Lower leg skin (tissue), 3 donors: ENCODE measurements around the gene ZNF26.

ENCODE experiments used
- CTCF ChIP-seq, 3 donors: fragments of 450-650 bp; IDR thresholded peaks; one replicate each; pipeline ENCODE4 v1.5.1; 2016; ENCODE audit warnings: antibody characterized with exemption in 3 of 3, mild to moderate bottlenecking in 3 of 3, moderate library complexity in 2 of 3
- POLR2A ChIP-seq, 2 donors: fragments of 450-650 bp; IDR thresholded peaks; one replicate each; pipeline ENCODE4 v1.6.1; 2016 to 2017; ENCODE audit warnings: antibody characterized with exemption in 2 of 2, mild to moderate bottlenecking in 1 of 2, moderate library complexity in 1 of 2

DNA sequence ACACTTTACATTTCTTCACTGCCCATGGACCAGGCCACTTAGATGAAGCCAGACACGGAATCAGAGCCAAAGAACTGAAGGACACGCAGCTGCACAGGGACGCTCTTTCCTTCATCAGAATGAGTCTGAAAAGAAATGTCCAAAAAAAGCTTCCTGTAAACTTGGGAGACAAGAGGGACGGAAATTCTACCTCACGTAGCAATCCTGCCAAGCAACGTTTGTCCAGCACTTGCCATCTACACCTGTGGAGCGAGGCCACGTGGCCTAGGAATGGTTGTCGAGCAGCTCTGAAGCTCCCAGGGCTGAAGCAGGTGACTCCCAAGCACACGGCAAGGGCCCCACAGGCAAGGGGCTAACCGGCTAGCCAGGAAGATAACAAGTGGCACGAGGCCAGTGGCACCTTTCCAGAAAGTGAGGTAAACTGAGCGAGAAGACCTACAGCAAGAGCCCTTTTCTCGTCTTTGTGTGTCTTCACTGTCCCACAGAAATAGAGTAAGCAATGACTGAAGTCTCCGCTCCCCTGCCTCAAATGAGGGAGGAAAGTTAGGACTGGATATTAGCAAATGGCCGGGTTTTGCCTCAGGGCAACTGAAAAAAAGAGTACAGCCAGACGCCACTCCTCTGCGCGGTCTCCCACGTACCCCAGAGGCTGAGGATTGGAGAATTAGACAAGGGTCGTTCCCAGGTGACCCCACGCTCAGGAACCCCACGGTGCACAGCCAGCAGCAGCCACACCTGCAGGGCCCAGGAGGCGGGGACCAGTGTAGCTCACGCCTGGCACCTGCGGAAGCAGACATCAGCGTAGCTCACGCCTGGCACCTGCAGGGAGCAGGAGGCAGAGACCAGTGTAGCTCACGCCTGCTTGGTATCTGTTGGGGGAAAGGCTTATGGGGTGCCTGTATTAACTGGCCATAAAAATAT is 37.8 kb upstream of the ZNF26 start:
- no peak for TF ChIP-seq CTCF (IDR thresholded peaks at IDR 0.05)
- TF ChIP-seq POLR2A (IDR thresholded peaks at IDR 0.05): no peak
